Liver (tissue), 3 donors: ENCODE results near the gene CRACR2B.

Experiments
- CTCF ChIP-seq: fragments of 150-350 bp; IDR thresholded peaks from 2 replicates; pipeline ENCODE4 v1.5.1; 2017; ENCODE audit warnings: improper control_type of control experiment, low read depth, low read length; ENCODE audit not compliant: missing input control
- EGR1 ChIP-seq, 2 donors: IDR thresholded peaks; 2 replicates each; pipeline ENCODE4 v1.6.1; 2016 to 2018; ENCODE audit warnings: antibody characterized with exemption in 2 of 2, low read depth in 2 of 2
- FOXA1 ChIP-seq: IDR thresholded peaks from 2 replicates; pipeline ENCODE4 v1.6.1; 2016; ENCODE audit warnings: antibody characterized with exemption
- GABPA ChIP-seq, 2 donors: IDR thresholded peaks in 1 of 2; conservative IDR thresholded peaks in 1 of 2; 2 replicates each; pipeline ENCODE4 v1.6.1; 2016; ENCODE audit warnings: antibody characterized with exemption in 2 of 2, mild to moderate bottlenecking in 1 of 2, moderate library complexity in 1 of 2
- JUND ChIP-seq, 2 donors: IDR thresholded peaks; 2 replicates each; pipeline ENCODE4 v1.6.1; 2016; ENCODE audit warnings: antibody characterized with exemption in 2 of 2
- RAD21 ChIP-seq, 2 donors: IDR thresholded peaks; 2 replicates each; pipeline ENCODE4 v1.6.1; 2016; ENCODE audit warnings: antibody characterized with exemption in 2 of 2, mild to moderate bottlenecking in 2 of 2
- REST ChIP-seq: IDR thresholded peaks from 2 replicates; pipeline ENCODE4 v1.6.1; 2016; ENCODE audit warnings: antibody characterized with exemption, mild to moderate bottlenecking
- RXRA ChIP-seq, 2 donors: IDR thresholded peaks; 2 replicates each; pipeline ENCODE4 v1.6.1; 2017 to 2018; ENCODE audit warnings: antibody characterized with exemption in 2 of 2, mild to moderate bottlenecking in 1 of 2
- SP1 ChIP-seq: IDR thresholded peaks from 2 replicates; pipeline ENCODE4 v1.6.1; 2018; ENCODE audit warnings: antibody characterized with exemption, mild to moderate bottlenecking
- TAF1 ChIP-seq: conservative IDR thresholded peaks from 2 replicates; pipeline ENCODE4 v1.6.1; 2016; ENCODE audit warnings: antibody characterized with exemption, mild to moderate bottlenecking
- YY1 ChIP-seq: IDR thresholded peaks from 2 replicates; pipeline ENCODE4 v1.6.1; 2016; ENCODE audit warnings: antibody characterized with exemption, mild to moderate bottlenecking
- TF ChIP-seq, protein P1 (sequence below): IDR thresholded peaks from 2 replicates; pipeline ENCODE4 v1.6.1; 2016; ENCODE audit warnings: antibody characterized with exemption
- TF ChIP-seq, protein P2 (sequence below): IDR thresholded peaks from 2 replicates; pipeline ENCODE4 v1.6.1; 2016; ENCODE audit warnings: antibody characterized with exemption
- TF ChIP-seq, protein P3 (sequence below): IDR thresholded peaks from 2 replicates; pipeline ENCODE4 v1.6.1; 2016; ENCODE audit warnings: antibody characterized with exemption
- donor health status: healthy.
- donor health status: healthy.

GRCh38 chr11:783581-784015 is 44.1 kb upstream of the CRACR2B start:
- peak; percentile 30 for TF ChIP-seq CTCF
- TF ChIP-seq, protein P1, sequence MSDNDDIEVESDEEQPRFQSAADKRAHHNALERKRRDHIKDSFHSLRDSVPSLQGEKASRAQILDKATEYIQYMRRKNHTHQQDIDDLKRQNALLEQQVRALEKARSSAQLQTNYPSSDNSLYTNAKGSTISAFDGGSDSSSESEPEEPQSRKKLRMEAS, result no peak
- no peak for TF ChIP-seq FOXA1
- peak in 1 of 2 donors; percentile 63 for TF ChIP-seq RAD21 (IDR thresholded peaks at IDR 0.05)
- TF ChIP-seq, protein P2, sequence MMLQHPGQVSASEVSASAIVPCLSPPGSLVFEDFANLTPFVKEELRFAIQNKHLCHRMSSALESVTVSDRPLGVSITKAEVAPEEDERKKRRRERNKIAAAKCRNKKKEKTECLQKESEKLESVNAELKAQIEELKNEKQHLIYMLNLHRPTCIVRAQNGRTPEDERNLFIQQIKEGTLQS, result no peak
- no peak for TF ChIP-seq YY1
- no peak for TF ChIP-seq SP1
- no peak for TF ChIP-seq GABPA (IDR thresholded peaks at IDR 0.05 in 1 of 2, conservative IDR thresholded peaks at IDR 0.05 in 1 of 2)
- no peak for TF ChIP-seq TAF1
- TF ChIP-seq REST, result no peak
- TF ChIP-seq, protein P3, sequence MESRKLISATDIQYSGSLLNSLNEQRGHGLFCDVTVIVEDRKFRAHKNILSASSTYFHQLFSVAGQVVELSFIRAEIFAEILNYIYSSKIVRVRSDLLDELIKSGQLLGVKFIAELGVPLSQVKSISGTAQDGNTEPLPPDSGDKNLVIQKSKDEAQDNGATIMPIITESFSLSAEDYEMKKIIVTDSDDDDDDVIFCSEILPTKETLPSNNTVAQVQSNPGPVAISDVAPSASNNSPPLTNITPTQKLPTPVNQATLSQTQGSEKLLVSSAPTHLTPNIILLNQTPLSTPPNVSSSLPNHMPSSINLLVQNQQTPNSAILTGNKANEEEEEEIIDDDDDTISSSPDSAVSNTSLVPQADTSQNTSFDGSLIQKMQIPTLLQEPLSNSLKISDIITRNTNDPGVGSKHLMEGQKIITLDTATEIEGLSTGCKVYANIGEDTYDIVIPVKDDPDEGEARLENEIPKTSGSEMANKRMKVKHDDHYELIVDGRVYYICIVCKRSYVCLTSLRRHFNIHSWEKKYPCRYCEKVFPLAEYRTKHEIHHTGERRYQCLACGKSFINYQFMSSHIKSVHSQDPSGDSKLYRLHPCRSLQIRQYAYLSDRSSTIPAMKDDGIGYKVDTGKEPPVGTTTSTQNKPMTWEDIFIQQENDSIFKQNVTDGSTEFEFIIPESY, result no peak
- TF ChIP-seq EGR1 (IDR thresholded peaks at IDR 0.05; ENCODE audit: low read depth in 2 of 2), result no peak
- no peak for TF ChIP-seq RXRA (IDR thresholded peaks at IDR 0.05)
- no peak for TF ChIP-seq JUND (IDR thresholded peaks at IDR 0.05)
